HCT116 (cell line): ENCODE data around the gene ZNF441. TPM values are rescaled to one million over a fixed set of nuclear protein-coding genes. Genes with fewer than 3 reads are reported as not detected.

Source experiments
- ATAC-seq: fragments of 200-7000 bp; cut with Tn5 transposase; 2 replicates; pipeline ENCODE4 v1.9.1; 2020; ENCODE audit warnings: mild to moderate bottlenecking, moderate library complexity
- BruUV-seq: library from RNA; stranded (reverse); fragments of 400-500 nt; replicated peaks from 2 replicates; lab custom pipeline; 2021; lab: Mats Ljungman, UMichigan
- CTCF ChIA-PET: fragments of 300-600 bp; sonication (Branson Sonifier 250); formaldehyde crosslinking; loops from one replicate; lab custom pipeline; 2021; ENCODE audit warnings: antibody characterized with exemption; lab: Charles Lee
- POLR2A ChIA-PET: fragments of 300-600, 350-600 bp; sonication (Branson Sonifier 250); formaldehyde crosslinking; loops from one replicate; lab custom pipeline; 2021; ENCODE audit warnings: antibody characterized with exemption; lab: Charles Lee
- RAD21 ChIA-PET, 2 experiments: fragments of 300-600 bp; sonication (Branson Sonifier 250); formaldehyde crosslinking; loops; one replicate each; lab custom pipeline; 2023; ENCODE audit warnings: low total read pairs in 2 of 2; ENCODE audit not compliant: uncharacterized antibody in 2 of 2, unreplicated experiment in 2 of 2, low non-redundant PET in 1 of 2; lab: Charles Lee
- DNase-seq: peaks from one replicate; pipeline ENCODE4 v3.0.0-alpha.2; 2010; ENCODE audit warnings: low read depth, low spot score
- H2AFZ ChIP-seq: fragments of 200-600 bp; shearing (Covaris generic), sonication (generic); 2 replicates; pipeline ENCODE4 v1.6.1; 2017; ENCODE audit warnings: low read depth, mixed run types, mixed read lengths, antibody characterized with exemption, low read length; ENCODE audit not compliant: poor library complexity, severe bottlenecking
- H3K27ac ChIP-seq: 2 replicates; pipeline ENCODE4 v1.5.1; 2012; ENCODE audit warnings: low read depth, low read length
- H3K27me3 ChIP-seq: fragments of 200-600 bp; sonication (generic); 2 replicates; pipeline ENCODE4 v1.6.1; 2016; ENCODE audit warnings: mixed run types, low read length, mixed read lengths; ENCODE audit not compliant: insufficient read depth
- H3K36me3 ChIP-seq, 2 experiments: fragments of 200-500 bp in 1 of 2; fragments of 200-600 bp in 1 of 2; sonication (Bioruptor generic) in 1 of 2; sonication (generic) in 1 of 2; 2 replicates each; pipeline versions ENCODE4 v1.5.1 to v1.6.1; 2014 to 2016; ENCODE audit warnings: low read length in 2 of 2, inconsistent platforms in 1 of 2, mixed read lengths in 1 of 2, mixed run types in 1 of 2; ENCODE audit not compliant: insufficient read depth in 2 of 2, control insufficient read depth in 1 of 2
- H3K4me1 ChIP-seq, 2 experiments: fragments of 200-600 bp in 1 of 2; sonication (generic) in 1 of 2; 2 replicates each; pipeline versions ENCODE4 v1.5.1 to v1.6.1; 2012 to 2017; ENCODE audit warnings: low read length in 2 of 2, inconsistent platforms in 1 of 2, mild to moderate bottlenecking in 1 of 2, mixed read lengths in 1 of 2, mixed run types in 1 of 2, moderate library complexity in 1 of 2; ENCODE audit not compliant: insufficient read depth in 2 of 2, control insufficient read depth in 1 of 2
- H3K4me2 ChIP-seq: fragments of 200-600 bp; sonication (generic); 2 replicates; pipeline ENCODE4 v1.6.1; 2017; ENCODE audit warnings: mixed run types, low read length, mixed read lengths
- H3K4me3 ChIP-seq, 2 experiments: fragments of 200-600 bp in 1 of 2; sonication (generic) in 1 of 2; replicated peaks in 1 of 2; 2 replicates each; pipeline ENCODE4 v1.5.1; 2011 to 2016; ENCODE audit warnings: low read length in 2 of 2, control low read depth in 1 of 2, low read depth in 1 of 2, mild to moderate bottlenecking in 1 of 2, mixed read lengths in 1 of 2, mixed run types in 1 of 2
- H3K79me2 ChIP-seq: fragments of 200-600 bp; sonication (generic); 2 replicates; pipeline ENCODE4 v1.6.1; 2017; ENCODE audit warnings: mild to moderate bottlenecking, mixed run types, low read length, moderate library complexity, mixed read lengths; ENCODE audit not compliant: insufficient read depth
- H3K9ac ChIP-seq: fragments of 200-600 bp; sonication (generic); 2 replicates; pipeline ENCODE4 v1.6.1; 2016; ENCODE audit warnings: low read length, mixed read lengths
- H3K9me2 ChIP-seq: fragments of 200-600 bp; sonication (generic), shearing (Covaris generic); 2 replicates; pipeline ENCODE4 v1.6.1; 2017; ENCODE audit warnings: mixed run types, mild to moderate bottlenecking, moderate library complexity; ENCODE audit not compliant: insufficient read depth
- H3K9me3 ChIP-seq, 2 experiments: fragments of 200-500 bp in 1 of 2; fragments of 200-600 bp in 1 of 2; sonication (Bioruptor generic) in 1 of 2; sonication (generic) in 1 of 2; 2 replicates each; pipeline ENCODE4 v1.6.1; 2014 to 2017; ENCODE audit warnings: low read length in 2 of 2, mixed read lengths in 2 of 2, inconsistent platforms in 1 of 2, low read depth in 1 of 2, mild to moderate bottlenecking in 1 of 2, mixed run types in 1 of 2, moderate library complexity in 1 of 2; ENCODE audit not compliant: control insufficient read depth in 1 of 2, insufficient read depth in 1 of 2
- H4K20me1 ChIP-seq: fragments of 200-600 bp; sonication (generic), shearing (Covaris generic); 2 replicates; pipeline ENCODE4 v1.6.1; 2017; ENCODE audit warnings: mixed run types, mild to moderate bottlenecking, moderate library complexity; ENCODE audit not compliant: insufficient read depth
- ATF3 ChIP-seq: IDR thresholded peaks from 2 replicates; pipeline ENCODE4 v1.6.1; 2012
- CEBPB ChIP-seq: IDR thresholded peaks from 2 replicates; pipeline ENCODE4 v1.6.1; 2012; ENCODE audit warnings: low read depth
- CTCF ChIP-seq, 3 experiments: fragments of 200-600 bp in 1 of 3; sonication (generic) in 1 of 3; IDR thresholded peaks in 2 of 3; conservative IDR thresholded peaks in 1 of 3; 2 replicates each; pipeline ENCODE4 v1.5.1; 2012 to 2017; ENCODE audit warnings: low read depth in 2 of 3, low read length in 2 of 3, antibody characterized with exemption in 1 of 3, borderline replicate concordance in 1 of 3, control low read depth in 1 of 3, mild to moderate bottlenecking in 1 of 3, mixed read lengths in 1 of 3, mixed run types in 1 of 3, moderate library complexity in 1 of 3; ENCODE audit not compliant: insufficient read depth in 1 of 3
- ELF1 ChIP-seq: IDR thresholded peaks from 2 replicates; pipeline ENCODE4 v1.6.1; 2012; ENCODE audit warnings: low read depth, borderline replicate concordance
- EZH2phosphoT487 ChIP-seq: fragments of 200-600 bp; IDR thresholded peaks from 2 replicates; pipeline ENCODE4 v1.6.1; 2018; ENCODE audit warnings: antibody characterized with exemption, borderline replicate concordance
- JUND ChIP-seq: IDR thresholded peaks from 2 replicates; pipeline ENCODE4 v1.6.1; 2012
- MAX ChIP-seq: IDR thresholded peaks from 2 replicates; pipeline ENCODE4 v1.6.1; 2012
- REST ChIP-seq: IDR thresholded peaks from 2 replicates; pipeline ENCODE4 v1.6.1; 2012; ENCODE audit warnings: low read depth
- SIN3A ChIP-seq: IDR thresholded peaks from 2 replicates; pipeline ENCODE4 v1.6.1; 2012; ENCODE audit warnings: low read depth
- SP1 ChIP-seq: IDR thresholded peaks from 2 replicates; pipeline ENCODE4 v1.6.1; 2012; ENCODE audit warnings: low read depth
- TCF7L2 ChIP-seq: IDR thresholded peaks from 2 replicates; pipeline ENCODE4 v1.7.0; 2011; ENCODE audit warnings: borderline replicate concordance, inconsistent platforms; ENCODE audit not compliant: insufficient read depth, insufficient read length; ENCODE audit errors: extremely low read depth
- YY1 ChIP-seq: IDR thresholded peaks from 2 replicates; pipeline ENCODE4 v1.6.1; 2011; ENCODE audit warnings: low read length, low read depth, moderate library complexity, mild to moderate bottlenecking; ENCODE audit not compliant: insufficient replicate concordance; ENCODE audit errors: extremely low read depth
- ZNF274 ChIP-seq: fragments of 200-500 bp; sonication (Bioruptor generic); IDR thresholded peaks from 2 replicates; pipeline ENCODE4 v1.6.1; 2014; ENCODE audit warnings: mild to moderate bottlenecking, low read depth, low read length, inconsistent platforms
- intact Hi-C: fragments of 100-400 bp; cut with micrococcal nuclease; formaldehyde crosslinking; loops from 2 replicates; pipeline ENCODE4 v1.10.0; 2022
- total RNA-seq: library from RNA; stranded (reverse); gene quantifications from one replicate; pipeline ENCODE4 v1.2.1, GENCODE V29; 2021; ENCODE audit not compliant: unreplicated experiment

ZNF441 gene
- total RNA-seq, 1 experiment from 2014 or later = 1.1 TPM

- TF ChIP-seq REST = no peak
- TF ChIP-seq EZH2phosphoT487 = no peak
- no peak for TF ChIP-seq CTCF (IDR thresholded peaks at IDR 0.05 in 2 of 3, conservative IDR thresholded peaks at IDR 0.05 in 1 of 3; ENCODE audit: borderline replicate concordance in 1 of 3, insufficient read depth in 1 of 3, low read depth in 2 of 3, low read length in 2 of 3)
- no peak for TF ChIP-seq SIN3A
- no peak for TF ChIP-seq YY1
- no peak for TF ChIP-seq CEBPB
- no peak for TF ChIP-seq MAX
- TF ChIP-seq ELF1 = no peak
- no peak for TF ChIP-seq JUND
These were observed 45.1 kb upstream of the ZNF441 start (continued) for GRCh38 chr19:11721681-11722080.

- H3K9me2 ChIP-seq = no peaks in the 10 kb centered on the region
- no peak for TF ChIP-seq ATF3
- no peak for TF ChIP-seq TCF7L2
- peak; percentile 29; the same call in 1 of the 2 replicates for TF ChIP-seq ZNF274
- TF ChIP-seq SP1 = no peak
- TF ChIP-seq SIN3A = no peak
- TF ChIP-seq, all 23 proteins: peak for 1
- ATAC-seq = no peak
- no peaks in the 10 kb centered on the region for H3K4me1 ChIP-seq
- intact Hi-C loops = no loop called here
- no TSS peak for BruUV-seq
- ChIA-PET POLR2A (no interaction called here), CTCF (no interaction called here), RAD21 (no interaction called here)
- H3K9ac ChIP-seq = no peak overlapping the region
- H3K36me3 ChIP-seq = peaks cover 11 to 39% of the 10 kb centered on the region in 2 experiments
- peaks cover 42 to 47% of the 10 kb centered on the region in 2 experiments; a peak in 3 of 4 replicates for H3K9me3 ChIP-seq
- DNase-seq = no peak
- no peak overlapping the region for H3K4me2 ChIP-seq
- no peaks in the 10 kb centered on the region; the same call in 1 of the 2 replicates for H3K79me2 ChIP-seq
- H3K4me3 ChIP-seq = no peak overlapping the region
- no peak overlapping the region for H3K27ac ChIP-seq
- H2AFZ ChIP-seq = no peak overlapping the region
- H3K27me3 ChIP-seq = no peaks in the 10 kb centered on the region
- no peaks in the 10 kb centered on the region for H4K20me1 ChIP-seq
These were observed 44.4 kb upstream of the ZNF441 start for GRCh38 chr19:11722414-11722813.
